Measurements from ENCODE around the gene CCDC57.

- no peak for TF ChIP-seq CTCF (IDR thresholded peaks at IDR 0.05)
- TF ChIP-seq POLR2A (IDR thresholded peaks at IDR 0.05), result no peak
- no peak for TF ChIP-seq POLR2AphosphoS5 (IDR thresholded peaks at IDR 0.05)
- no peak for TF ChIP-seq EP300 (IDR thresholded peaks at IDR 0.05)
Observed at GRCh38 chr17:82061047-82061925, 151.4 kb downstream of the CCDC57 start.

All from stomach (tissue), 4 donors.